ENCODE results near the gene GPRIN1.

- TF ChIP-seq CTCF (IDR thresholded peaks at IDR 0.05; ENCODE audit: insufficient read depth, low read length): no peak
- TF ChIP-seq GABPA (IDR thresholded peaks at IDR 0.05; ENCODE audit: low read depth): no peak
- no peak for TF ChIP-seq REST (IDR thresholded peaks at IDR 0.05; ENCODE audit: insufficient replicate concordance, low read depth)
- TF ChIP-seq POLR2AphosphoS5 (IDR thresholded peaks at IDR 0.05; ENCODE audit: low read depth): no peak
- no peak for TF ChIP-seq SPI1 (IDR thresholded peaks at IDR 0.05; ENCODE audit: borderline replicate concordance, low read depth)
Observed at GRCh38 chr5:176590035-176590717, 19.8 kb downstream of the GPRIN1 start.

All from HL-60 (cell line).